Ectodermal cell (in vitro differentiated cells): ENCODE data around the gene SPINT1.

Experiments
- H3K27ac ChIP-seq: 2 replicates; pipeline ENCODE4 v1.7.0; 2013; ENCODE audit warnings: mild to moderate bottlenecking, low read depth, low read length; ENCODE audit not compliant: insufficient read depth, poor library complexity, severe bottlenecking
- H3K27me3 ChIP-seq: 2 replicates; pipeline ENCODE4 v1.7.0; 2013; ENCODE audit warnings: mild to moderate bottlenecking, low read length; ENCODE audit not compliant: insufficient read depth, control insufficient read depth, poor library complexity, severe bottlenecking
- H3K36me3 ChIP-seq: one replicate; pipeline ENCODE4 v1.7.0; 2013; ENCODE audit warnings: low read length; ENCODE audit not compliant: control insufficient read depth, insufficient read depth
- H3K4me1 ChIP-seq: one replicate; pipeline ENCODE4 v1.7.0; 2013; ENCODE audit warnings: low read length; ENCODE audit not compliant: control insufficient read depth, insufficient read depth
- H3K4me3 ChIP-seq: 2 replicates; pipeline ENCODE4 v1.7.0; 2013; ENCODE audit warnings: low read depth, low read length, control low read depth; ENCODE audit not compliant: insufficient read depth
- H3K9me3 ChIP-seq: 2 replicates; pipeline ENCODE4 v1.7.0; 2013; ENCODE audit warnings: mild to moderate bottlenecking, low read length, moderate library complexity; ENCODE audit not compliant: control insufficient read depth
- WGBS, 2 experiments: methylation state at CpG; one replicate each; pipeline ENCODE4 v1.1.7; 2013; ENCODE audit warnings: missing lambda C conversion rate in 2 of 2; 5-methylcytosine and 5-hydroxymethylcytosine counted together

SPINT1 gene

GRCh38 chr15:40901053-40901443 is 57.2 kb downstream of the SPINT1 start:
- H3K9me3 ChIP-seq, result no peaks in the 10 kb centered on the region
- 73 to 74% methylated on average over 5 of the region's 5 CpGs for WGBS, 2 experiments

GRCh38 chr15:40902605-40903561 is 59.0 kb downstream of the SPINT1 start:
- H3K36me3 ChIP-seq, result peaks cover 28% of the 10 kb centered on the region
- no peak overlapping the region for H3K27ac ChIP-seq
- no peaks in the 10 kb centered on the region for H3K27me3 ChIP-seq
- H3K4me1 ChIP-seq, result peaks cover 11% of the 10 kb centered on the region
- no peak overlapping the region for H3K4me3 ChIP-seq
- 94 to 95% methylated on average over 33 of the region's 33 CpGs for WGBS, 2 experiments
- no peaks in the 10 kb centered on the region for H3K9me3 ChIP-seq

More at GRCh38 chr15:40901053-40901443, 57.2 kb downstream of the SPINT1 start:
- no peak overlapping the region for H3K27ac ChIP-seq
- H3K4me1 ChIP-seq, result no peaks in the 10 kb centered on the region
- H3K36me3 ChIP-seq, result peaks cover 36% of the 10 kb centered on the region
- H3K27me3 ChIP-seq, result no peaks in the 10 kb centered on the region
- no peak overlapping the region for H3K4me3 ChIP-seq

GRCh38 chr15:40904552-40905201 is 60.8 kb downstream of the SPINT1 start:
- Histone ChIP-seq H3K4me3 (no peak overlapping the region), H3K9me3 (no peaks in the 10 kb centered on the region), H3K4me1 (peaks cover 11% of the 10 kb centered on the region), H3K27ac (no peak overlapping the region), H3K36me3 (peaks cover 16% of the 10 kb centered on the region), H3K27me3 (no peaks in the 10 kb centered on the region)
- 92 to 94% methylated on average over 7 of the region's 7 CpGs for WGBS, 2 experiments

GRCh38 chr15:40906091-40906990 is 62.5 kb downstream of the SPINT1 start:
- Histone ChIP-seq H3K27me3 (no peaks in the 10 kb centered on the region), H3K9me3 (no peaks in the 10 kb centered on the region), H3K4me3 (peak overlapping the region; percentile 22), H3K27ac (no peak overlapping the region), H3K4me1 (peaks cover 14% of the 10 kb centered on the region), H3K36me3 (peaks cover 4% of the 10 kb centered on the region)
- WGBS, 2 experiments, result 13 to 14% methylated on average over 36 of the region's 36 CpGs

- H3K36me3 ChIP-seq, result no peaks in the 10 kb centered on the region
- no peaks in the 10 kb centered on the region for H3K27me3 ChIP-seq
- 66 to 74% methylated on average over 20 to 22 of the region's 22 CpGs for WGBS, 2 experiments
- peak overlapping the region; percentile 22 for H3K4me3 ChIP-seq
- no peaks in the 10 kb centered on the region for H3K9me3 ChIP-seq
- peaks cover 16% of the 10 kb centered on the region for H3K4me1 ChIP-seq
- no peak overlapping the region for H3K27ac ChIP-seq
These were observed 63.3 kb downstream of the SPINT1 start for GRCh38 chr15:40906991-40907802.
